Stimulated activated CD4-positive, alpha-beta T cell treated with anti-CD3 and anti-CD28 coated beads, Interleukin-4, amount 100 ng/mL, for 48 hours (primary cell): ENCODE measurements around the gene HMGCR.

Experiments
- DNase-seq, 2 donors: peaks; one replicate each; pipeline ENCODE4 v3.0.0-alpha.2; 2020; ENCODE audit warnings: low read depth in 2 of 2

The HMGCR gene

DNA sequence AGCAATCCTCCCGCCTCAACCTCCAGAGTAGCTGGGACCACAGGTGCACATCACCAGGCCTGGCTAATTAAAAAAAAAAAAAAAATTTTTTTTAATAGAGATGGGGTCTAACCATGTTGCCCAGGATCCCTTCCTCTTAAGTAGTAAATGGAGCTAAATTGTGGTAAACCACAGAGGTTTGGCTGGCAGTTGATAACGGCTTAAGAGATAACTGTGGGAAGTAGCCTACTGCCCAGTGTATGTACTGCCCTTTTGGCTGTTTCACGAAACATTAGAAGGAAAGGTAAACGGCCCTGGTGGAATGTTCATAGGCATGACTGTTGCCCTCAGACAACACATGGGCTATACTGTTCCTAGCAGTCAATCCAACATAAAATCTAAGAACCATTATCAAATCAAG lies 44.4 kb downstream of the HMGCR start:
- DNase-seq, result no peak

GRCh38 chr5:75384218-75384617 lies 47.2 kb downstream of the HMGCR start:
- DNase-seq, result no peak

DNA sequence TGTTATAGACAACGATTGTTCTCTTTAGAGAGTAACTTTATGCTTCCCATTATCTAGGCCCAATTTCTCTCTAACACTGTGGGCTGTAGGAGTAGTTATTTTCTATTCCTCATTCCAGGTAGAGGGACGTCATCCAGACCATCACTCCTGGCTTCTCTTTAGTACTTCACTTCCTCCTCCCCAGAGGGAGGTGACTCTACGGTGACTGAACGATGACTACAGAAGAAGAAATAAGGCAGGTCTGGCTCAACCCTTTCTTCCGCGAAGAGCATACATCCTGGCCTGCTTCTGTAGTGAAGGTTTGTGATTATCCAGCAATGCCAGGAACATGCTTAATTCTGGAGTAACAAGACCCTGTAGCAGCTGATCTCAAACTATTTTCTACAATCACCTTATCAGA lies 50.8 kb downstream of the HMGCR start:
- DNase-seq, result no peak

DNA sequence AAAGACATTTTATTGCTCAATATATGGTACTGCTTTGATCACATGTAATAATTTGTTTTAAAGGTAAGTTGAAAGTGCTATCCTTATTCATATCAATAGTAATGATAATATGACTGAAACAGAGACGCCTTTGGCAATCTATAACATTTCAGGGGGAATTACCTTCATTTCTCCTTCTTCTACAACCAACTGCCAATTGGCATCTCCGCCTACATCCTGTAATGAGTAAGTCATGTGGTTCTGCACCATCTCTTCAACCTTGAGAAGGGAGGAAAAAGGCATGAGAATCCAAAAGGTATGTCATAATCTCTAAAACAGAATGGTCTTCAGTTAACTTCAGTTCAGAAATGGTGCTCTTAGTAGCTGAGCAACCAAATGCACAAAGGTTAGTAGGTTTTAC lies 52.4 kb downstream of the HMGCR start:
- DNase-seq, result no peak

DNA sequence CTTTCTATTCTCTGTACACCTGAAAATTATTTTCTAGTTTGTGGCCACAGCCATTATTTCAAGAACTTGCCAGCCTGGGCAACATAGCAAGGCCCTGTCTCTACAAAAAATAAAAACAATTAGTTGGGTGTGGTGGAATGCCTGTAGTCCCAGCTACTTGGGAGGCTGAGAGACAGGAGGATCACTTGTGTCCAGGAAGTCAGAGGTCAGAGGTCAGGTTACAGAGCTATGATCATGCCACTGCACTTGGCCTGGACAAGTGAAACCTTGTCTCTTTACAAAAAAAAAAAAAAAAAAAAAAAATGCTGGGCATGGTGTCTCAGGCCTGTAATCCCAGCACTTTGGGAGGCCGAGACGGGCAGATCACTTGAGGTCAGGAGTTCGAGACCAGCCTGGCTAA lies 58.3 kb downstream of the HMGCR start:
- DNase-seq, result no peak

DNA sequence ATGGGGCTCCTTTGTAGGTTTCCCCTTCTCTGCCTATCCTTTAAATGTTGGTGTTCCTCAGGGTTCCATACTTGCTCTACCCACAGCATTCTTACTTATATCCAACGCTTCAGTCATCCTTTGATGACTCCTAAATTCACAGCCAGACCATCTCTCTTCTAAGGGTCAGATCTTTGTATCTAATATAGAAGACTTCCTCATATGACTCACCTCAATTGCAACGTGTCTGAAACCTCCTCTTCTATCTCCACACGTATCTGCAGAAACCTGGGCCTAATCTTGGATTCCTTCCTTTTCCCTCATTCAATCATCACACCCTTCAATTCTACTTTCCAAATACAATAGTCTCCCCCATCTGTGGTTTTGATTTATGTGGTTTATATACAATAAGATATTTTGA lies 68.3 kb downstream of the HMGCR start:
- DNase-seq, result no peak
